Breast epithelium (tissue), 4 donors: ENCODE measurements around the gene MSL1. TPM values are rescaled to one million over a fixed set of nuclear protein-coding genes. Genes with fewer than 3 reads are reported as not detected.
A peak's percentile ranks its signal among the peaks of the same experiment; 100 is the strongest.

Source experiments
- DNase-seq, 2 donors: peaks; one replicate each; pipeline ENCODE4 v3.0.0-alpha.2; 2019; ENCODE audit warnings: low spot score in 2 of 2
- H3K27ac ChIP-seq, 2 donors: fragments of 200-600 bp; sonication (generic) in 1 of 2; one replicate each; pipeline ENCODE4 v1.5.1; 2016 to 2019; ENCODE audit warnings: mild to moderate bottlenecking in 1 of 2
- H3K27me3 ChIP-seq, 2 donors: fragments of 200-600 bp; sonication (generic) in 1 of 2; one replicate each; pipeline versions ENCODE4 v1.5.1 to v1.6.0; 2017 to 2019; ENCODE audit warnings: control low read depth in 1 of 2, mild to moderate bottlenecking in 1 of 2
- H3K36me3 ChIP-seq: fragments of 200-600 bp; one replicate; pipeline ENCODE4 v1.5.1; 2019
- H3K4me1 ChIP-seq, 2 donors: fragments of 200-600 bp; sonication (generic); one replicate each; pipeline ENCODE4 v1.5.1; 2016 to 2019; ENCODE audit warnings: control low read depth in 1 of 2
- H3K4me3 ChIP-seq, 3 donors: fragments of 200-600 bp; sonication (generic); 1 replicate in 2 of 3; 2 replicates in 1 of 3; pipeline ENCODE4 v1.5.1; 2016 to 2019; ENCODE audit warnings: mild to moderate bottlenecking in 3 of 3, moderate library complexity in 2 of 3
- H3K9me3 ChIP-seq, 2 donors: fragments of 200-600 bp; sonication (generic) in 1 of 2; one replicate each; pipeline ENCODE4 v1.5.1; 2016 to 2019; ENCODE audit warnings: control low read depth in 1 of 2
- CTCF ChIP-seq, 3 donors: fragments of 450-650 bp; IDR thresholded peaks; one replicate each; pipeline ENCODE4 v1.5.1; 2016 to 2017; ENCODE audit warnings: antibody characterized with exemption in 3 of 3, mild to moderate bottlenecking in 3 of 3, moderate library complexity in 3 of 3
- POLR2A ChIP-seq: fragments of 450-650 bp; IDR thresholded peaks from one replicate; pipeline ENCODE4 v1.6.1; 2016; ENCODE audit warnings: antibody characterized with exemption, mild to moderate bottlenecking, moderate library complexity
- POLR2AphosphoS5 ChIP-seq, 3 donors: sonication (generic); formaldehyde crosslinking; IDR thresholded peaks; one replicate each; pipeline ENCODE4 v1.6.1; 2017; ENCODE audit warnings: antibody characterized with exemption in 3 of 3
- intact Hi-C: fragments of 100-400 bp; cut with DNase I; formaldehyde crosslinking; loops from one replicate; pipeline ENCODE4 v1.15.1; 2023; ENCODE audit warnings: low total_unique reads
- total RNA-seq, 3 donors: library from RNA; depleted of rRNA; stranded (reverse); fragments of >200 nt; gene quantifications; one replicate each; pipeline ENCODE4 v1.1.0, GENCODE V29; 2016

The MSL1 gene
- total RNA-seq, 3 donors from 2014 or later = 49.3 to 79.3 (median 78.2) TPM

GRCh38 chr17:40168262-40168832, 46.6 kb downstream of the MSL1 start:
- peaks cover 6% of the 10 kb centered on the region for H3K36me3 ChIP-seq
- peak in 1 of 2 donors; percentile 49 for DNase-seq
- H3K27me3 ChIP-seq = no peaks in the 10 kb centered on the region

DNA sequence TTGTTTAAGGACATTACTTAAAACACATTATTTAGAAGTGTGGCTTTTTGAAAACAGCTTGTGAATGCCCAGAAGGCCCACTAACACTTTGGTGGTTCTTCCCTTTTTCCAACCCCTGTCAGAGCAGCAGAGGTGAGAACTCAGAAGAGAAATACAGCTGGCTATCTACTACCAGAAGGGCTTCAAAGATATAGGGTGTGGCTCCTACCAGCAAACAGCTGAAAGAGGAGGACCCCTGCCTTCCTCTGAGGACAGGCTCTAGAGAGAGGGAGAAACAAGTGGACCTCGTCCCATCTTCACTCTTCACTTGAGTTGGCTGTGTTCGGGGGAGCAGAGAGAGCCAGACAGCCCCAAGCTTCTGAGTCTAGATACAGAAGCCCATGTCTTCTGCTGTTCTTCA, 48.6 kb downstream of the MSL1 start:
- H3K27ac ChIP-seq = no peak overlapping the region
- DNase-seq = no peak
- H3K27me3 ChIP-seq = no peaks in the 10 kb centered on the region
- no peak overlapping the region for H3K4me3 ChIP-seq
- H3K9me3 ChIP-seq = no peaks in the 10 kb centered on the region
- peaks cover 6% of the 10 kb centered on the region for H3K36me3 ChIP-seq
- no peaks in the 10 kb centered on the region for H3K4me1 ChIP-seq
- TF ChIP-seq POLR2AphosphoS5 (IDR thresholded peaks at IDR 0.05) (no peak), POLR2A (no peak), CTCF (IDR thresholded peaks at IDR 0.05) (no peak)
- intact Hi-C loops = loop anchor here (10.0 kb wide), 1 partner anchor 116 kb away; the partner anchor contains the start of gene MED24

More at GRCh38 chr17:40168262-40168832, 46.6 kb downstream of the MSL1 start:
- peak overlapping the region; percentile 69 to 71 for H3K27ac ChIP-seq
- intact Hi-C loops = no loop called here
- no peaks in the 10 kb centered on the region for H3K9me3 ChIP-seq
- no peak overlapping the region for H3K4me3 ChIP-seq
- no peaks in the 10 kb centered on the region for H3K4me1 ChIP-seq
- TF ChIP-seq POLR2A (no peak), CTCF (IDR thresholded peaks at IDR 0.05) (peak; percentile 87 to 95 (median 91)), POLR2AphosphoS5 (IDR thresholded peaks at IDR 0.05) (peak in 2 of 3 donors; percentile 52 to 59)

DNA sequence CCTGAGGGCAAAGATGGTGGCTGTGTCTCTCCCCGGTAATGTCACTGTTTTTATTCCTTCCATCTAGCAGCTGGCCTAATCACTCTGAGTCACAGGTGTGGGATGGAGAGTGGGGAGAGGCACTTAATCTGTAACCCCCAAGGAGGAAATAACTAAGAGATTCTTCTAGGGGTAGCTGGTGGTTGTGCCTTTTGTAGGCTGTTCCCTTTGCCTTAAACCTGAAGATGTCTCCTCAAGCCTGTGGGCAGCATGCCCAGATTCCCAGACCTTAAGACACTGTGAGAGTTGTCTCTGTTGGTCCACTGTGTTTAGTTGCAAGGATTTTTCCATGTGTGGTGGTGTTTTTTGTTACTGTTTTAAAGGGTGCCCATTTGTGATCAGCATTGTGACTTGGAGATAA, 50.0 kb downstream of the MSL1 start:
- TF ChIP-seq POLR2AphosphoS5 (IDR thresholded peaks at IDR 0.05) (no peak), POLR2A (no peak), CTCF (IDR thresholded peaks at IDR 0.05) (no peak)
- Histone ChIP-seq H3K27me3 (no peaks in the 10 kb centered on the region), H3K36me3 (peaks cover 6% of the 10 kb centered on the region), H3K9me3 (no peaks in the 10 kb centered on the region), H3K27ac (no peak overlapping the region), H3K4me3 (no peak overlapping the region), H3K4me1 (no peaks in the 10 kb centered on the region)
- intact Hi-C loops = loop anchor here (10.0 kb wide), 1 partner anchor 117 kb away; the partner anchor contains the start of gene MED24
- DNase-seq = no peak

- Histone ChIP-seq H3K27me3 (no peaks in the 10 kb centered on the region), H3K9me3 (no peaks in the 10 kb centered on the region), H3K27ac (no peak overlapping the region), H3K36me3 (no peaks in the 10 kb centered on the region), H3K4me1 (no peaks in the 10 kb centered on the region), H3K4me3 (no peak overlapping the region)
- no peak for DNase-seq
- TF ChIP-seq CTCF (IDR thresholded peaks at IDR 0.05) (no peak), POLR2AphosphoS5 (IDR thresholded peaks at IDR 0.05) (no peak), POLR2A (no peak)
- intact Hi-C loops = loop anchor here (10.0 kb wide), 1 partner anchor 118 kb away; the partner anchor contains the start of gene MED24
Observed at GRCh38 chr17:40173091-40173777, 51.5 kb downstream of the MSL1 start.

DNA sequence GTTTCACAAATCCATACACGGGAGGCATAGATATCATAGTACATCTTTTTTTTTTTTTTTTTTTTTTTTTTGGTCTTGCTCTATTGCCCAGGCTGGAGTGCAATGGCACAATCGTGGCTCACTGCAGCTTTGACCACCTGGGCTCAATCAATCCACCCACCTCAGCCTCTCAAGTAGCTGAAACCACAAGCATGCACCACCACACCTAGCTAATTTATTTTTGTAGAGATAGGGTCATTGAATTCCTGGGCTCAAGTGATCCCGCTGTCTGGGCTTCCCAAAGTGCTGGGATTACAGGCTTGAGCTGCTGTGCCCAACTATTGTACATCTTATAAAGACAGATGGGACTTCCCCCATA, 52.0 kb downstream of the MSL1 start:
- TF ChIP-seq CTCF (IDR thresholded peaks at IDR 0.05) (no peak), POLR2AphosphoS5 (IDR thresholded peaks at IDR 0.05) (no peak), POLR2A (no peak)
- no peaks in the 10 kb centered on the region for H3K27me3 ChIP-seq
- H3K9me3 ChIP-seq = no peaks in the 10 kb centered on the region
- intact Hi-C loops = loop anchor here (10.0 kb wide), 1 partner anchor 119 kb away; the partner anchor contains the start of gene MED24
- no peaks in the 10 kb centered on the region for H3K36me3 ChIP-seq
- H3K27ac ChIP-seq = no peak overlapping the region
- no peaks in the 10 kb centered on the region for H3K4me1 ChIP-seq
- no peak for DNase-seq
- no peak overlapping the region for H3K4me3 ChIP-seq
